Lower leg skin (tissue), 3 donors: ENCODE measurements around the gene NINJ2.

ENCODE experiments used
- CTCF ChIP-seq, 3 donors: fragments of 450-650 bp; IDR thresholded peaks; one replicate each; pipeline ENCODE4 v1.5.1; 2016; ENCODE audit warnings: antibody characterized with exemption in 3 of 3, mild to moderate bottlenecking in 3 of 3, moderate library complexity in 2 of 3
- POLR2A ChIP-seq, 2 donors: fragments of 450-650 bp; IDR thresholded peaks; one replicate each; pipeline ENCODE4 v1.6.1; 2016 to 2017; ENCODE audit warnings: antibody characterized with exemption in 2 of 2, mild to moderate bottlenecking in 1 of 2, moderate library complexity in 1 of 2

DNA sequence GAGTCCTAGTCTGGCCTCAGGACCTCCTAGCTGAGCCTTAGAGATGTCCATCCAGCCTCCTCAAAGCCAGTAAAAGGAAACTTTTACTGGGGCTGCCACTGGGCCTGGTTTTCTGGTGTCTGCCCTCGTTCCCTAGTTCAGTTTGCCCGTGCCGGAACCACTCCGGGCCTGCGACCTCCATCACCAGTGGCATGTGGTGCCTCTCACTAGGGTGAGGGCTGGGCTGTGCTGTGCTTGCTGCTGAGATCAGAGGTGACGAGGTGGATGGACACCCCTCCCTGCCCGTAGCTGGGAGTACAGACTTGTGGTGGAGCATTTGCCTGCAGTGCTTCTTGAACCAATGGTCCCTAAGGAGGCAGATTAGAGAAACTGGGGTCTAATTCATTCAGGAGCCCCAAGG lies 127.8 kb downstream of the NINJ2 start:
- TF ChIP-seq CTCF (IDR thresholded peaks at IDR 0.05) (no peak), POLR2A (IDR thresholded peaks at IDR 0.05) (no peak)
